Neuronal stem cell (in vitro differentiated cells): Measurements from ENCODE around the gene USP15.

ENCODE experiments used
- DNase-seq: peaks from one replicate; pipeline ENCODE4 v3.0.0-alpha.2; 2013; ENCODE audit warnings: low spot score
- H2AFZ ChIP-seq: one replicate; pipeline ENCODE4 v1.6.1; 2013; ENCODE audit warnings: mild to moderate bottlenecking, low read length, inconsistent platforms
- H2AK5ac ChIP-seq: 2 replicates; pipeline ENCODE4 v1.6.1; 2013; ENCODE audit warnings: low read depth, mild to moderate bottlenecking, inconsistent platforms, low read length, moderate library complexity, mixed read lengths
- H2BK120ac ChIP-seq: 2 replicates; pipeline ENCODE4 v1.6.1; 2013; ENCODE audit warnings: low read depth, mild to moderate bottlenecking, inconsistent platforms, low read length, moderate library complexity, mixed read lengths
- H2BK12ac ChIP-seq: one replicate; pipeline ENCODE4 v1.6.1; 2013; ENCODE audit warnings: low read length, inconsistent platforms
- H2BK15ac ChIP-seq: 2 replicates; pipeline ENCODE4 v1.6.1; 2013; ENCODE audit warnings: mild to moderate bottlenecking, low read length, inconsistent platforms, mixed read lengths
- H2BK5ac ChIP-seq: one replicate; pipeline ENCODE4 v1.6.1; 2013; ENCODE audit warnings: inconsistent platforms, mild to moderate bottlenecking, low read length, moderate library complexity
- H3K14ac ChIP-seq: one replicate; pipeline ENCODE4 v1.6.1; 2013; ENCODE audit warnings: low read length, inconsistent platforms
- H3K18ac ChIP-seq: 2 replicates; pipeline ENCODE4 v1.6.1; 2013; ENCODE audit warnings: low read length, inconsistent platforms
- H3K23ac ChIP-seq: 2 replicates; pipeline ENCODE4 v1.6.1; 2013; ENCODE audit warnings: low read depth, mild to moderate bottlenecking, mixed read lengths, low read length, inconsistent platforms; ENCODE audit not compliant: poor library complexity
- H3K27ac ChIP-seq: replicated peaks from 3 replicates; pipeline ENCODE4 v1.5.1; 2013; ENCODE audit warnings: low read length, inconsistent platforms
- H3K27me3 ChIP-seq, 3 experiments: 2 replicates each; pipeline ENCODE4 v1.6.1; 2013; ENCODE audit warnings: low read length in 3 of 3, mild to moderate bottlenecking in 2 of 3, inconsistent platforms in 1 of 3, low read depth in 1 of 3, mixed read lengths in 1 of 3, moderate library complexity in 1 of 3; ENCODE audit not compliant: control insufficient read depth in 3 of 3, insufficient read depth in 3 of 3
- H3K36me3 ChIP-seq, 2 donors: replicated peaks in 1 of 2; 2 replicates each; pipeline ENCODE4 v1.6.1; 2013; ENCODE audit warnings: low read length in 2 of 2; ENCODE audit not compliant: control insufficient read depth in 2 of 2, insufficient read depth in 2 of 2
- H3K4ac ChIP-seq: 2 replicates; pipeline ENCODE4 v1.6.1; 2013; ENCODE audit warnings: inconsistent platforms, mild to moderate bottlenecking, low read length, moderate library complexity
- H3K4me1 ChIP-seq, 2 donors: 1 replicate in 1 of 2; 2 replicates in 1 of 2; pipeline ENCODE4 v1.6.1; 2013; ENCODE audit warnings: low read length in 2 of 2, low read depth in 1 of 2; ENCODE audit not compliant: control insufficient read depth in 2 of 2, insufficient read depth in 1 of 2
- H3K4me2 ChIP-seq: one replicate; pipeline ENCODE4 v1.6.1; 2013; ENCODE audit warnings: mild to moderate bottlenecking, low read length, inconsistent platforms; ENCODE audit not compliant: insufficient read depth, poor library complexity, severe bottlenecking
- H3K4me3 ChIP-seq, 2 donors: 2 replicates each; pipeline ENCODE4 v1.5.1; 2013; ENCODE audit warnings: low read length in 2 of 2, mild to moderate bottlenecking in 2 of 2, inconsistent platforms in 1 of 2, moderate library complexity in 1 of 2
- H3K79me1 ChIP-seq: one replicate; pipeline ENCODE4 v1.6.1; 2013; ENCODE audit warnings: low read depth, mild to moderate bottlenecking, inconsistent platforms, low read length, moderate library complexity
- H3K9ac ChIP-seq: one replicate; pipeline ENCODE4 v1.6.1; 2013; ENCODE audit warnings: mild to moderate bottlenecking, low read depth, low read length, inconsistent platforms; ENCODE audit not compliant: poor library complexity
- H3K9me3 ChIP-seq, 2 donors: replicated peaks in 1 of 2; 2 replicates each; pipeline versions ENCODE3 to v1.6.1; 2013; ENCODE audit warnings: low read length in 2 of 2, mild to moderate bottlenecking in 2 of 2, inconsistent platforms in 1 of 2, low read depth in 1 of 2, mixed read lengths in 1 of 2, moderate library complexity in 1 of 2; ENCODE audit not compliant: control insufficient read depth in 2 of 2, insufficient read depth in 1 of 2
- H4K8ac ChIP-seq: one replicate; pipeline ENCODE4 v1.6.1; 2013; ENCODE audit warnings: low read depth, mild to moderate bottlenecking, inconsistent platforms, low read length, moderate library complexity
- H4K91ac ChIP-seq: one replicate; pipeline ENCODE4 v1.6.1; 2013; ENCODE audit warnings: low read length, low read depth, mild to moderate bottlenecking, inconsistent platforms; ENCODE audit not compliant: poor library complexity
- WGBS, 2 donors: extraction: QIAGEN DNeasy Blood & Tissue Kit; methylation state at CpG; one replicate each; pipeline ENCODE4 v1.1.7; 2013; ENCODE audit warnings: missing lambda C conversion rate in 2 of 2, mixed read lengths in 1 of 2; ENCODE audit not compliant: insufficient read length in 2 of 2, insufficient replicate concordance in 1 of 2; ENCODE audit errors: extremely low coverage in 2 of 2; 5-methylcytosine and 5-hydroxymethylcytosine counted together

The USP15 gene

DNA sequence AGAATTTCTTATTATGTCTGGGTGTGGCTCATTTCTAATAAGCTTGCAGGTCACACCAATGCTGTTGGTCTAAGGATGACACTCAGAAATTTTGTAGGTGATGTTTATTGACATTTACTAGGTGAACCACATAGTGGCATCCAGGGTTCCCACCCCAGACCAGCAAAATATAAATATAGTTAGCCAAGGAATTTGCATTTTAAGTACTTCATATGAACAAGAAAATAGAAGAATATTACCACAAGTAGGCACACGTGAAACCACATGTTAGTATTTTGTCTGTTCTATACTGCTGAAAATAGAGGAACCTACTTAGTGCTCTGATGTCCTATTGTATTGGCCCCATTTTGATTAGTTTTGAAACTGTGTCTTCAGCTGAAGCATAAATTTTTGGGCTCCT lies 71.1 kb downstream of the USP15 start:
- Histone ChIP-seq H2BK5ac (no peak overlapping the region), H2BK12ac (no peak overlapping the region), H3K14ac (no peak overlapping the region), H3K4ac (no peak overlapping the region), H3K4me2 (no peak overlapping the region), H3K79me1 (no peaks in the 10 kb centered on the region), H3K4me1 (no peaks in the 10 kb centered on the region), H3K4me3 (no peak overlapping the region), H3K36me3 (peaks cover 0 to 9% of the 10 kb centered on the region in 2 donors), H3K9ac (no peak overlapping the region), H3K27me3 (no peaks in the 10 kb centered on the region), H2AFZ (no peak overlapping the region), H4K91ac (no peak overlapping the region), H2BK120ac (no peak overlapping the region), H3K27ac (no peak overlapping the region), H2AK5ac (no peak overlapping the region), H4K8ac (no peak overlapping the region), H2BK15ac (no peak overlapping the region), H3K18ac (no peak overlapping the region), H3K9me3 (no peaks in the 10 kb centered on the region), H3K23ac (no peak overlapping the region)
- DNase-seq: no peak
- WGBS, 2 donors: no CpG with 5 or more reads among the region's 1 CpG

DNA sequence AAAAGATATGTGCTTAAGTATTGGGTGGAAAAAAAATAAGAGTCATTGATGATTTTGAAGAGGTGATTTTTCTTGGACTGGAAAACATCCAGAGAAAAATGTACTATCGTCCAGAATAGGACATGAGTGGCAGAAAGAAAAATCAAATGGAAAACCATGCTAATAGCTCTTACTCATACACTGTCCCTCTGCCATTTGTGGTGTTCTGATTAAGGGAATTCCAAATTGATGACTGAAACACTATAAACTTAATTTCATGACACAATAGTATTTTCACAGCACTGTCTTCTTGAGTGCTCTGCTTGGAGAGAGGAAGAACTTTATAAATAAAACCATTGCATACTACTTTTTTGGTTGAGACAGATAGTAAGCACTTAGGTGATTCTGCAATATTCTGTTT lies 72.4 kb downstream of the USP15 start:
- Histone ChIP-seq H3K14ac (no peak overlapping the region), H2BK12ac (no peak overlapping the region), H2BK15ac (no peak overlapping the region), H3K4me1 (no peaks in the 10 kb centered on the region), H3K27ac (no peak overlapping the region), H2AK5ac (no peak overlapping the region), H4K8ac (no peak overlapping the region), H3K4me2 (no peak overlapping the region), H3K23ac (no peak overlapping the region), H3K4me3 (no peak overlapping the region), H3K9me3 (no peaks in the 10 kb centered on the region), H3K79me1 (no peaks in the 10 kb centered on the region), H3K4ac (no peak overlapping the region), H2BK120ac (no peak overlapping the region), H3K9ac (no peak overlapping the region), H2BK5ac (no peak overlapping the region), H3K27me3 (no peaks in the 10 kb centered on the region), H3K18ac (no peak overlapping the region), H2AFZ (no peak overlapping the region), H3K36me3 (peaks cover 0 to 9% of the 10 kb centered on the region in 2 donors), H4K91ac (no peak overlapping the region)
- DNase-seq: no peak
- WGBS, 2 donors: no CpG with 5 or more reads among the region's 1 CpG

GRCh38 chr12:62335057-62335456 lies 74.9 kb downstream of the USP15 start:
- Histone ChIP-seq H2BK5ac (no peak overlapping the region), H3K23ac (no peak overlapping the region), H3K36me3 (peaks cover 0 to 4% of the 10 kb centered on the region in 2 donors), H2BK120ac (no peak overlapping the region), H3K18ac (no peak overlapping the region), H4K91ac (no peak overlapping the region), H3K14ac (no peak overlapping the region), H3K79me1 (no peaks in the 10 kb centered on the region), H4K8ac (no peak overlapping the region), H2BK12ac (no peak overlapping the region), H3K4me2 (no peak overlapping the region), H3K27ac (no peak overlapping the region), H3K9me3 (no peaks in the 10 kb centered on the region), H2AFZ (no peak overlapping the region), H3K4me1 (no peaks in the 10 kb centered on the region), H2BK15ac (no peak overlapping the region), H3K4me3 (no peak overlapping the region), H3K4ac (no peak overlapping the region), H3K27me3 (no peaks in the 10 kb centered on the region), H2AK5ac (no peak overlapping the region), H3K9ac (no peak overlapping the region)
- no CpG with 5 or more reads among the region's 4 CpGs for WGBS, 2 donors
- no peak for DNase-seq

- peaks cover 0 to 4% of the 10 kb centered on the region in 2 donors for H3K36me3 ChIP-seq
- no peak overlapping the region for H4K91ac ChIP-seq
- H3K4me3 ChIP-seq: no peak overlapping the region
- H3K4ac ChIP-seq: no peak overlapping the region
- H3K14ac ChIP-seq: no peak overlapping the region
- H2AFZ ChIP-seq: no peak overlapping the region
- no peak overlapping the region for H4K8ac ChIP-seq
- WGBS, 2 donors: no CpG with 5 or more reads among the region's 3 CpGs
- no peaks in the 10 kb centered on the region for H3K79me1 ChIP-seq
- no peak overlapping the region for H3K27ac ChIP-seq
- H3K4me1 ChIP-seq: no peaks in the 10 kb centered on the region
- H3K4me2 ChIP-seq: no peak overlapping the region
- no peak overlapping the region for H2BK12ac ChIP-seq
- no peaks in the 10 kb centered on the region for H3K9me3 ChIP-seq
- no peak overlapping the region for H2BK120ac ChIP-seq
- no peaks in the 10 kb centered on the region for H3K27me3 ChIP-seq
- no peak overlapping the region for H3K23ac ChIP-seq
- no peak overlapping the region for H3K18ac ChIP-seq
- H2AK5ac ChIP-seq: no peak overlapping the region
- DNase-seq: no peak
- H3K9ac ChIP-seq: no peak overlapping the region
- no peak overlapping the region for H2BK5ac ChIP-seq
- H2BK15ac ChIP-seq: no peak overlapping the region
Observed at GRCh38 chr12:62335796-62336195, 75.6 kb downstream of the USP15 start.
